Measurements from ENCODE around the gene PUM2.

PUM2 gene

GRCh38 chr2:20346565-20347381, 3.9 kb downstream of the PUM2 start:
- TF ChIP-seq, protein P1, sequence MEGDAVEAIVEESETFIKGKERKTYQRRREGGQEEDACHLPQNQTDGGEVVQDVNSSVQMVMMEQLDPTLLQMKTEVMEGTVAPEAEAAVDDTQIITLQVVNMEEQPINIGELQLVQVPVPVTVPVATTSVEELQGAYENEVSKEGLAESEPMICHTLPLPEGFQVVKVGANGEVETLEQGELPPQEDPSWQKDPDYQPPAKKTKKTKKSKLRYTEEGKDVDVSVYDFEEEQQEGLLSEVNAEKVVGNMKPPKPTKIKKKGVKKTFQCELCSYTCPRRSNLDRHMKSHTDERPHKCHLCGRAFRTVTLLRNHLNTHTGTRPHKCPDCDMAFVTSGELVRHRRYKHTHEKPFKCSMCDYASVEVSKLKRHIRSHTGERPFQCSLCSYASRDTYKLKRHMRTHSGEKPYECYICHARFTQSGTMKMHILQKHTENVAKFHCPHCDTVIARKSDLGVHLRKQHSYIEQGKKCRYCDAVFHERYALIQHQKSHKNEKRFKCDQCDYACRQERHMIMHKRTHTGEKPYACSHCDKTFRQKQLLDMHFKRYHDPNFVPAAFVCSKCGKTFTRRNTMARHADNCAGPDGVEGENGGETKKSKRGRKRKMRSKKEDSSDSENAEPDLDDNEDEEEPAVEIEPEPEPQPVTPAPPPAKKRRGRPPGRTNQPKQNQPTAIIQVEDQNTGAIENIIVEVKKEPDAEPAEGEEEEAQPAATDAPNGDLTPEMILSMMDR (IDR thresholded peaks at IDR 0.05; ENCODE audit: borderline replicate concordance, insufficient read depth, low read depth, low read length): no peak
- no peak overlapping the region for H3K4me3 ChIP-seq (ENCODE audit: low read depth, low read length)

GRCh38 chr2:20343128-20343527, 7.5 kb downstream of the PUM2 start:
- H3K4me3 ChIP-seq (ENCODE audit: low read depth, low read length): no peak overlapping the region
- TF ChIP-seq, protein P1 (IDR thresholded peaks at IDR 0.05; ENCODE audit: borderline replicate concordance, insufficient read depth, low read depth, low read length): no peak

GRCh38 chr2:20339012-20339411, 11.6 kb downstream of the PUM2 start:
- H3K4me3 ChIP-seq (ENCODE audit: low read depth, low read length): no peak overlapping the region
- TF ChIP-seq, protein P1 (IDR thresholded peaks at IDR 0.05; ENCODE audit: borderline replicate concordance, insufficient read depth, low read depth, low read length): no peak

- TF ChIP-seq, protein P1 (IDR thresholded peaks at IDR 0.05; ENCODE audit: borderline replicate concordance, insufficient read depth, low read depth, low read length): no peak
- no peak overlapping the region for H3K4me3 ChIP-seq (ENCODE audit: low read depth, low read length)
These were observed 15.9 kb downstream of the PUM2 start for GRCh38 chr2:20334605-20335203.

- H3K4me3 ChIP-seq (ENCODE audit: low read depth, low read length): no peak overlapping the region
- TF ChIP-seq, protein P1 (IDR thresholded peaks at IDR 0.05; ENCODE audit: borderline replicate concordance, insufficient read depth, low read depth, low read length): no peak
These were observed 16.9 kb downstream of the PUM2 start for GRCh38 chr2:20333738-20334137.

- no peak overlapping the region for H3K4me3 ChIP-seq (ENCODE audit: low read depth, low read length)
- TF ChIP-seq, protein P1 (IDR thresholded peaks at IDR 0.05; ENCODE audit: borderline replicate concordance, insufficient read depth, low read depth, low read length): no peak
These were observed 20.5 kb downstream of the PUM2 start for GRCh38 chr2:20330192-20330591.

- TF ChIP-seq, protein P1 (IDR thresholded peaks at IDR 0.05; ENCODE audit: borderline replicate concordance, insufficient read depth, low read depth, low read length): no peak
- no peak overlapping the region for H3K4me3 ChIP-seq (ENCODE audit: low read depth, low read length)
These were observed 23.3 kb downstream of the PUM2 start for GRCh38 chr2:20327370-20327769.

All from GM12875 (cell line).